Tibial nerve (tissue), 4 donors: ENCODE data around the gene CKAP2L.

Experiments
- EP300 ChIP-seq, 2 donors: sonication (generic); formaldehyde crosslinking; IDR thresholded peaks; one replicate each; pipeline ENCODE4 v1.6.1; 2017; ENCODE audit warnings: antibody characterized with exemption in 2 of 2, mild to moderate bottlenecking in 1 of 2
- POLR2A ChIP-seq, 2 donors: fragments of 450-650 bp; IDR thresholded peaks; one replicate each; pipeline ENCODE4 v1.6.1; 2017; ENCODE audit warnings: antibody characterized with exemption in 2 of 2, mild to moderate bottlenecking in 2 of 2, moderate library complexity in 2 of 2
- TF ChIP-seq, protein P1 (sequence below), 5 experiments: fragments of 200-600 bp in 3 of 5; fragments of 450-650 bp in 2 of 5; sonication (generic) in 3 of 5; IDR thresholded peaks; one replicate each; pipeline ENCODE4 v1.5.1; 2016 to 2019; ENCODE audit warnings: antibody characterized with exemption in 5 of 5, mild to moderate bottlenecking in 3 of 5, moderate library complexity in 2 of 5

DNA sequence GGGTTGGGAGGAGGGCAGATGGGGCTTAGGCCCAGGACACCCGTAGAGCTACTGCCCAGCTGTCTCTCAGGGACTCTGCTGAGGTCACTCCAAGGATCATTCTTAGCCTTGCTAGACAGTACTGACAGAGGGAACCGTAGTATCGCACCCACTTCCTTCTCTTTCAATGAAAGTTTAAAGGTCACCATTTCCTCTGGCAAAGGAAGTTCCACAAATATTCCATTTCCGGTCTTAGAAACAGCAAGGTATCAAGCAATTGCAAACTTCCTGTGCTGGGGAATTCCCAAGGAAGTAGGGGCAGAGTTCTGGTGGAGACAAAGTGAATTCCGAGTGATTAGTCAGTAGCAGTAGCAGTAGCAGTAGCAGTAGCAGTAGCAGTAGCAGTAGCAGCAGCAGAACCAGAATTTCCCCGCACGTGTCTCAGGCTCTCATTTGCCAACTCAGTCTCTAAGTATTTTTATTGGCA lies 47.5 kb upstream of the CKAP2L start:
- TF ChIP-seq EP300 (IDR thresholded peaks at IDR 0.05) (peak in 1 of 2 donors; percentile 69), POLR2A (IDR thresholded peaks at IDR 0.05) (no peak)
- TF ChIP-seq, protein P1, sequence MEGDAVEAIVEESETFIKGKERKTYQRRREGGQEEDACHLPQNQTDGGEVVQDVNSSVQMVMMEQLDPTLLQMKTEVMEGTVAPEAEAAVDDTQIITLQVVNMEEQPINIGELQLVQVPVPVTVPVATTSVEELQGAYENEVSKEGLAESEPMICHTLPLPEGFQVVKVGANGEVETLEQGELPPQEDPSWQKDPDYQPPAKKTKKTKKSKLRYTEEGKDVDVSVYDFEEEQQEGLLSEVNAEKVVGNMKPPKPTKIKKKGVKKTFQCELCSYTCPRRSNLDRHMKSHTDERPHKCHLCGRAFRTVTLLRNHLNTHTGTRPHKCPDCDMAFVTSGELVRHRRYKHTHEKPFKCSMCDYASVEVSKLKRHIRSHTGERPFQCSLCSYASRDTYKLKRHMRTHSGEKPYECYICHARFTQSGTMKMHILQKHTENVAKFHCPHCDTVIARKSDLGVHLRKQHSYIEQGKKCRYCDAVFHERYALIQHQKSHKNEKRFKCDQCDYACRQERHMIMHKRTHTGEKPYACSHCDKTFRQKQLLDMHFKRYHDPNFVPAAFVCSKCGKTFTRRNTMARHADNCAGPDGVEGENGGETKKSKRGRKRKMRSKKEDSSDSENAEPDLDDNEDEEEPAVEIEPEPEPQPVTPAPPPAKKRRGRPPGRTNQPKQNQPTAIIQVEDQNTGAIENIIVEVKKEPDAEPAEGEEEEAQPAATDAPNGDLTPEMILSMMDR (IDR thresholded peaks at IDR 0.05): no peak
